Glutamatergic neuron (in vitro differentiated cells): ENCODE measurements around the gene LDLRAD3. TPM values are rescaled to one million over a fixed set of nuclear protein-coding genes. Genes with fewer than 3 reads are reported as not detected.

ENCODE experiments used
- DNase-seq: peaks from one replicate; pipeline ENCODE4 v3.0.0; 2022
- H3K27ac Mint-ChIP-seq: one replicate; pipeline ENCODE4 v1.8.0; 2020; ENCODE audit warnings: mild to moderate bottlenecking, mixed read lengths, inconsistent platforms; ENCODE audit not compliant: unreplicated experiment
- H3K27me3 Mint-ChIP-seq: one replicate; pipeline ENCODE4 v1.8.0; 2020; ENCODE audit warnings: mild to moderate bottlenecking, moderate library complexity, mixed read lengths, inconsistent platforms; ENCODE audit not compliant: unreplicated experiment
- H3K36me3 Mint-ChIP-seq: one replicate; pipeline ENCODE4 v1.8.0; 2020; ENCODE audit warnings: mild to moderate bottlenecking, mixed read lengths, inconsistent platforms; ENCODE audit not compliant: unreplicated experiment
- H3K4me1 Mint-ChIP-seq: one replicate; pipeline ENCODE4 v1.8.0; 2020; ENCODE audit warnings: mild to moderate bottlenecking, low read depth, mixed read lengths, inconsistent platforms; ENCODE audit not compliant: unreplicated experiment
- H3K4me3 Mint-ChIP-seq: one replicate; pipeline ENCODE4 v1.8.0; 2020; ENCODE audit warnings: mild to moderate bottlenecking, mixed read lengths, inconsistent platforms; ENCODE audit not compliant: unreplicated experiment
- H3K9me3 Mint-ChIP-seq: one replicate; pipeline ENCODE4 v1.8.0; 2020; ENCODE audit warnings: mild to moderate bottlenecking, moderate library complexity, mixed read lengths, inconsistent platforms; ENCODE audit not compliant: unreplicated experiment
- total RNA-seq: library from RNA; stranded (reverse); fragmentation: NEBNext Ultra II Directional; extraction: Animal tissue kit (Norgen Biotek cat#: 25700); gene quantifications from one replicate; pipeline ENCODE4 v1.2.1, GENCODE V29; 2021; ENCODE audit not compliant: unreplicated experiment
- TF ChIP-seq, protein P1 (sequence below): fragments of 200-600 bp; sonication (generic); IDR thresholded peaks from one replicate; pipeline ENCODE4 v1.5.0; 2021; ENCODE audit not compliant: partially characterized antibody, unreplicated experiment

Gene LDLRAD3
- total RNA-seq, 1 donor from 2014 or later = 59.9 TPM

DNA sequence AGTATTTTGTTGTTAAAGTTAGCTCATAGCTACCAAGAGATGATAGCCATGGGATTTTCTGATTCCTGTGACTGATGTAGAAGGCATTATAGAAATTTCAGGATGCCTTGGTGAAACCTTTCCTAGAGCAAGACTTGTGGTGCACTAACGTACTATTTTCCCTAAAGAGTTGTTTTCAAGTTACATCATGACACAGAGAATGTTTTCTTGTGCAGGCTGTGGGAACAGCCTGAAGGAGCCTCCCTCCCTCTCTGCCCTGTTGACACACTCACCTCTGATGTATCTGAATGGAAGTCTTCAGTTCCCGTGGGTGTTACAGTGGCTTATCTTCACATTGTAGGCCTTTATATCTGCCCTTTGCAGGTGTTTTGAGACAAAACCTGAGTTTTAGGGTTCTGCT lies 121.6 kb downstream of the LDLRAD3 start:
- Mint-ChIP-seq H3K4me1 (peaks cover 11% of the 10 kb centered on the region), H3K27ac (no peak overlapping the region), H3K9me3 (peaks cover 8% of the 10 kb centered on the region), H3K27me3 (no peaks in the 10 kb centered on the region), H3K4me3 (no peak overlapping the region), H3K36me3 (peaks cover 10% of the 10 kb centered on the region)
- DNase-seq = no peak
- TF ChIP-seq, protein P1, sequence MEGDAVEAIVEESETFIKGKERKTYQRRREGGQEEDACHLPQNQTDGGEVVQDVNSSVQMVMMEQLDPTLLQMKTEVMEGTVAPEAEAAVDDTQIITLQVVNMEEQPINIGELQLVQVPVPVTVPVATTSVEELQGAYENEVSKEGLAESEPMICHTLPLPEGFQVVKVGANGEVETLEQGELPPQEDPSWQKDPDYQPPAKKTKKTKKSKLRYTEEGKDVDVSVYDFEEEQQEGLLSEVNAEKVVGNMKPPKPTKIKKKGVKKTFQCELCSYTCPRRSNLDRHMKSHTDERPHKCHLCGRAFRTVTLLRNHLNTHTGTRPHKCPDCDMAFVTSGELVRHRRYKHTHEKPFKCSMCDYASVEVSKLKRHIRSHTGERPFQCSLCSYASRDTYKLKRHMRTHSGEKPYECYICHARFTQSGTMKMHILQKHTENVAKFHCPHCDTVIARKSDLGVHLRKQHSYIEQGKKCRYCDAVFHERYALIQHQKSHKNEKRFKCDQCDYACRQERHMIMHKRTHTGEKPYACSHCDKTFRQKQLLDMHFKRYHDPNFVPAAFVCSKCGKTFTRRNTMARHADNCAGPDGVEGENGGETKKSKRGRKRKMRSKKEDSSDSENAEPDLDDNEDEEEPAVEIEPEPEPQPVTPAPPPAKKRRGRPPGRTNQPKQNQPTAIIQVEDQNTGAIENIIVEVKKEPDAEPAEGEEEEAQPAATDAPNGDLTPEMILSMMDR = no peak

- no peak for DNase-seq
- no peak overlapping the region for H3K27ac Mint-ChIP-seq
These were observed 123.0 kb downstream of the LDLRAD3 start for GRCh38 chr11:36066891-36067290.

DNA sequence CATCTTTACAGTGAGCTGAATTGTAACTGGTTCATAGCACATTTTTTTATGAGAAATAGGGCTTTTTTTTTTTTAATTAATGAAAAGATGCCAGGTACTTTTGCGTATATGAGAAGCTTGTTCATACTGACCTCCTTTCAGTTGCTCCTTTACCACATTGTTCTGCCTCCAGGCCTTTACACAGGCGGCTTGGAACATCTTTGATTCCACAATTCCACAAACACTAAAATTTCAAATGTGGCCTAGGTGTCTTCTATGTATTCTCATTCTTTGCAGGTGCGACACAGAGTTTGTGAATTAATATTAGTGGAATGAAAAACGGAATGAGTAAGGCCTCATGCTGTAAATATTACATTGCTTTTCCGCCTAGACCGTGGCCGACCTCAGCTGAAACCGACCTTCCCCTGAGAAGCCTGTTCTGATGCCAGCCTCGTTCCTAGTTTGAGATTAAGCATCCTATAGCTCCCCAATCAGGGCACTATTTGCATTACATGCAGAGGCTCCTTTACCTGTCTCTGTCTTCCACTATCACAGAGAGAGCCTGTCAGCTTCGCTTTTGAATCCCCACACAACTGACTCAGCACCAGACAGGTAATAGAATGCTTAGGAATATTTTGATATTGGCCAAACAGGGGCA lies 125.8 kb downstream of the LDLRAD3 start:
- TF ChIP-seq, protein P1 = no peak
- peak; percentile 32 for DNase-seq
- peaks cover 3% of the 10 kb centered on the region for H3K27me3 Mint-ChIP-seq
- H3K36me3 Mint-ChIP-seq = peaks cover 10% of the 10 kb centered on the region
- no peak overlapping the region for H3K4me3 Mint-ChIP-seq
- H3K27ac Mint-ChIP-seq = no peak overlapping the region
- peaks cover 10% of the 10 kb centered on the region for H3K9me3 Mint-ChIP-seq
- H3K4me1 Mint-ChIP-seq = peaks cover 36% of the 10 kb centered on the region

More at GRCh38 chr11:36066891-36067290, 123.0 kb downstream of the LDLRAD3 start:
- no peak overlapping the region for H3K4me3 Mint-ChIP-seq
- no peaks in the 10 kb centered on the region for H3K27me3 Mint-ChIP-seq
- TF ChIP-seq, protein P1 = no peak
- peaks cover 10% of the 10 kb centered on the region for H3K36me3 Mint-ChIP-seq
- H3K9me3 Mint-ChIP-seq = peaks cover 8% of the 10 kb centered on the region
- peaks cover 20% of the 10 kb centered on the region for H3K4me1 Mint-ChIP-seq

DNA sequence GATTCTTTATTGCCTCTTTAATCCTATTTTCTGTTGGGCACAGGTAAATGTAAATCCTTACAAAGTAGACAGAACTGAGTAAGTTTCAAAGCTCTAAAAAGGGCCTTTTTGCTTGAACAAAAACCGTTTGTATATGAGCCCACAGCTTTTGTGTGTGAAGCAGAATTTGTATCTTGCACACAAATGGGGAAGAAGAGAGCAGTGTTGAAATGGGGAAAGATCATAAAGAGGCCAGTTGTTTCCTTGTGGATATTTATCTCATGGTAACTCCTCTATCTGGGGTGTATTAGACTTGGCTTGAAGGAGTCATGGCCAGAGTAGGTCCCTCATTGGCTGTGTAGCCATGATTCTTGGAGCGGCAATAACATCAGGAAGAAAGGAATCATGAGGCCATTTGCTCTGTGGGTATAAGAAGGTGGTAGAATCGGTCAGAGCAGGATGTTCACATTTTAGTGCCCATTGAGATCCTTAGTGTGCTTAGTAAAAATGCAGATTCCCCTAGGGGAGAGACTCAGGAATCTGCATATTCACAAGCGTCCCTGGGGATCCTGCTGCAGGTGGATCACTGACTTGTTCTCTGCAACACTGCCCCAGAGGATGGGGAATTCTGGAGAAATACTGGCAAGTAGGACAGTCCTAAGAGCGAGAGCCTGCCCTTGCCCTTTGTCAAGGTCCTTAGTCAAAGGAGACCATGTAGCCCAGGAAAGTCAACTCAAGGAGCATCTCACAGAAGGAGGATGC lies 126.5 kb downstream of the LDLRAD3 start:
- TF ChIP-seq, protein P1 = no peak
- Mint-ChIP-seq H3K4me3 (no peak overlapping the region), H3K27ac (no peak overlapping the region), H3K9me3 (peaks cover 10% of the 10 kb centered on the region), H3K4me1 (peaks cover 42% of the 10 kb centered on the region), H3K27me3 (peaks cover 3% of the 10 kb centered on the region), H3K36me3 (peaks cover 14% of the 10 kb centered on the region)
- no peak for DNase-seq

GRCh38 chr11:36070954-36071330 lies 127.1 kb downstream of the LDLRAD3 start:
- Mint-ChIP-seq H3K4me1 (peaks cover 44% of the 10 kb centered on the region), H3K27me3 (peaks cover 3% of the 10 kb centered on the region), H3K27ac (no peak overlapping the region), H3K4me3 (no peak overlapping the region), H3K36me3 (peaks cover 17% of the 10 kb centered on the region), H3K9me3 (peaks cover 10% of the 10 kb centered on the region)
- DNase-seq = no peak
- TF ChIP-seq, protein P1 = no peak
